Measurements from ENCODE around the gene MTHFD2L.
A peak's percentile ranks its signal among the peaks of the same experiment; 100 is the strongest.

Gene MTHFD2L

GRCh38 chr4:74223801-74224200 lies 65.9 kb downstream of the MTHFD2L start:
- no peak for TF ChIP-seq FOXM1 (IDR thresholded peaks at IDR 0.05; ENCODE audit: borderline replicate concordance, low read depth)
- TF ChIP-seq, protein P1, sequence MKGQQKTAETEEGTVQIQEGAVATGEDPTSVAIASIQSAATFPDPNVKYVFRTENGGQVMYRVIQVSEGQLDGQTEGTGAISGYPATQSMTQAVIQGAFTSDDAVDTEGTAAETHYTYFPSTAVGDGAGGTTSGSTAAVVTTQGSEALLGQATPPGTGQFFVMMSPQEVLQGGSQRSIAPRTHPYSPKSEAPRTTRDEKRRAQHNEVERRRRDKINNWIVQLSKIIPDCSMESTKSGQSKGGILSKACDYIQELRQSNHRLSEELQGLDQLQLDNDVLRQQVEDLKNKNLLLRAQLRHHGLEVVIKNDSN (IDR thresholded peaks at IDR 0.05), result no peak
- TF ChIP-seq YY1 (IDR thresholded peaks at IDR 0.05; ENCODE audit: low read depth), result no peak
- TF ChIP-seq NFIC (IDR thresholded peaks at IDR 0.05), result no peak
- no peak for TF ChIP-seq CREB1 (IDR thresholded peaks at IDR 0.05; ENCODE audit: low read depth)
- TF ChIP-seq CEBPB (IDR thresholded peaks at IDR 0.05), result no peak
- TF ChIP-seq ZBTB7A (IDR thresholded peaks at IDR 0.05; ENCODE audit: low read depth), result no peak
- no peak for TF ChIP-seq EGR1 (IDR thresholded peaks at IDR 0.05)
- no peak for TF ChIP-seq RAD21 (IDR thresholded peaks at IDR 0.05; ENCODE audit: low read depth)
- TF ChIP-seq EP300 (IDR thresholded peaks at IDR 0.05; ENCODE audit: borderline replicate concordance), result no peak
- TF ChIP-seq TEAD4 (IDR thresholded peaks at IDR 0.05), result no peak

DNA sequence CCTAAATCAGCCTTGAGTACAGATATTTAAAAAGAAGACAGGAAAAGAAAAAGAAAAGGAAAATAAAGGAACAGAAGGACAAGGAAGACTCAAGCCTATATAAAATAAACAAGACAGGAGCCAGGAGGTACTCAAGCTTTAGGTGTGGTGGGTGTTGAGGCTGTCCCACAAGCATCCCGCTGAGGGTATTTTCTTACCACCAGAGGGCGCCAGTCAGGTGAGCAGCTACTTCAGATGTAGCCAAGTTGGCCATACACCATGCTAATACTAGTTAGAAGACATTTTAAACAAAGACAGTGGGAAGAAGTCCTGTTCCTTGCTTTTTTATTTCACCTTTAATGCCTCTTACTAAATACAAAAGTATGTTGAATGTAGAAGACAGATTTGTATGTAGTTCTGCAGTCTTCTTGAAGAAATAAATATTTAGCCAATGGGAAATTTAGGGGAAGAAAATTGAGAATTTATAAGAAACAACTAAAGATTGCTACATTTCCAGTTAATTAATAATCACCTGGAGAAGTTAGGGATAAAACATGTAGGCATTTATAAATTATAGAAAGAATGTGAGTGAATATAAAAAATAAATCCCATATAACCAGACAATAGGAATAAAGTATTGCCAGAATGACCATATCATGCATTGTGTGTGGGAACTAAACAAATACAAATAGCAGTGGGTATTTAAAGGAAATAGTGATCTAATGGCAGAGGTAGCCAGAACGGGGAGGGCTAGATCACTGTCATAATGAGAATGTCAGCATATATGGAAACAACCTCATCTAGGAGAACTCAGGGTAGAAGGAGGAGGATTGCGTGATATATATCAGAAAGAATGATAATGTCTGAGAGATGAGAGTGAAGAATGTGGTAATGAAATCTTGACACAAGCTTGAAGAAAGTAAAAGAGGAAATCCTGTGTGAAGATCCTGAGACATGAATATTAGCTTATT lies 71.0 kb downstream of the MTHFD2L start:
- TF ChIP-seq RAD21 (IDR thresholded peaks at IDR 0.05; ENCODE audit: low read depth) (peak; percentile 69), FOXM1 (IDR thresholded peaks at IDR 0.05; ENCODE audit: borderline replicate concordance, low read depth) (no peak), NFIC (IDR thresholded peaks at IDR 0.05) (no peak)
- TF ChIP-seq, protein P2, sequence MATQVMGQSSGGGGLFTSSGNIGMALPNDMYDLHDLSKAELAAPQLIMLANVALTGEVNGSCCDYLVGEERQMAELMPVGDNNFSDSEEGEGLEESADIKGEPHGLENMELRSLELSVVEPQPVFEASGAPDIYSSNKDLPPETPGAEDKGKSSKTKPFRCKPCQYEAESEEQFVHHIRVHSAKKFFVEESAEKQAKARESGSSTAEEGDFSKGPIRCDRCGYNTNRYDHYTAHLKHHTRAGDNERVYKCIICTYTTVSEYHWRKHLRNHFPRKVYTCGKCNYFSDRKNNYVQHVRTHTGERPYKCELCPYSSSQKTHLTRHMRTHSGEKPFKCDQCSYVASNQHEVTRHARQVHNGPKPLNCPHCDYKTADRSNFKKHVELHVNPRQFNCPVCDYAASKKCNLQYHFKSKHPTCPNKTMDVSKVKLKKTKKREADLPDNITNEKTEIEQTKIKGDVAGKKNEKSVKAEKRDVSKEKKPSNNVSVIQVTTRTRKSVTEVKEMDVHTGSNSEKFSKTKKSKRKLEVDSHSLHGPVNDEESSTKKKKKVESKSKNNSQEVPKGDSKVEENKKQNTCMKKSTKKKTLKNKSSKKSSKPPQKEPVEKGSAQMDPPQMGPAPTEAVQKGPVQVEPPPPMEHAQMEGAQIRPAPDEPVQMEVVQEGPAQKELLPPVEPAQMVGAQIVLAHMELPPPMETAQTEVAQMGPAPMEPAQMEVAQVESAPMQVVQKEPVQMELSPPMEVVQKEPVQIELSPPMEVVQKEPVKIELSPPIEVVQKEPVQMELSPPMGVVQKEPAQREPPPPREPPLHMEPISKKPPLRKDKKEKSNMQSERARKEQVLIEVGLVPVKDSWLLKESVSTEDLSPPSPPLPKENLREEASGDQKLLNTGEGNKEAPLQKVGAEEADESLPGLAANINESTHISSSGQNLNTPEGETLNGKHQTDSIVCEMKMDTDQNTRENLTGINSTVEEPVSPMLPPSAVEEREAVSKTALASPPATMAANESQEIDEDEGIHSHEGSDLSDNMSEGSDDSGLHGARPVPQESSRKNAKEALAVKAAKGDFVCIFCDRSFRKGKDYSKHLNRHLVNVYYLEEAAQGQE (IDR thresholded peaks at IDR 0.05; ENCODE audit: low read depth), result no peak
- TF ChIP-seq, protein P1 (IDR thresholded peaks at IDR 0.05), result no peak

DNA sequence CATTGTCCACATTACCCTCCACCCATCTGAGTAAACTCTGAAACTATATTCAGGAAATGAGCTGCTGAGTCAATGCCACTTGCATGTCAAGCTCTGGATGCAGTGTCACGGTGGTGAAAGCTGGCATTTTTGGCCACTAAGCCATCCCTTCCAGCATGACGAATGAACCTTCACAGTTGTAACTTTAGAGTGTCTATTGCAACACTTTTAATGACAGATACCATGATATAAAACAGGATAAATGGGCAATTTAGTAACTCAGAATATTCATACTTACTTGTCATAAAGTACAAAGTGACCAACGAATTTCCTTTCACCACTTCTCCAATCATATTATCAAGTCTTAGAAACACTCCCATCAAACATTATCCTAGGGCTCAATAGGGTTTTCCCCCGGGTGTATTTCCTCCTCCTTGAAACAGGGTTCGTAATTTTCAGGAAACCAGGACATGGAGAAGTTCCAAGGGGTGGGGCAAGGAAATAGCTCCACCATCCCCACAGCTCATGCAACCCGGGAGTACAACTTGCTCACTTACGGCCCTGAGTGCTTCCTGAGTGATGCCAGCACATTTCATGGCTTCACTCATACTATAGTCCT lies 73.1 kb downstream of the MTHFD2L start:
- TF ChIP-seq NFIC (IDR thresholded peaks at IDR 0.05) (no peak), TCF12 (IDR thresholded peaks at IDR 0.05; ENCODE audit: low read depth) (no peak), RAD21 (IDR thresholded peaks at IDR 0.05; ENCODE audit: low read depth) (no peak), TAF1 (IDR thresholded peaks at IDR 0.05; ENCODE audit: low read depth) (no peak), ZBTB7A (IDR thresholded peaks at IDR 0.05; ENCODE audit: low read depth) (no peak), EP300 (IDR thresholded peaks at IDR 0.05; ENCODE audit: borderline replicate concordance) (no peak), CREB1 (IDR thresholded peaks at IDR 0.05; ENCODE audit: low read depth) (no peak), EGR1 (IDR thresholded peaks at IDR 0.05) (no peak), FOXM1 (IDR thresholded peaks at IDR 0.05; ENCODE audit: borderline replicate concordance, low read depth) (no peak), YY1 (IDR thresholded peaks at IDR 0.05; ENCODE audit: low read depth) (no peak), CEBPB (IDR thresholded peaks at IDR 0.05) (no peak), MAX (IDR thresholded peaks at IDR 0.05) (no peak), TEAD4 (IDR thresholded peaks at IDR 0.05) (no peak)
- TF ChIP-seq, protein P2 (IDR thresholded peaks at IDR 0.05; ENCODE audit: low read depth), result no peak
- TF ChIP-seq, protein P1 (IDR thresholded peaks at IDR 0.05), result no peak

DNA sequence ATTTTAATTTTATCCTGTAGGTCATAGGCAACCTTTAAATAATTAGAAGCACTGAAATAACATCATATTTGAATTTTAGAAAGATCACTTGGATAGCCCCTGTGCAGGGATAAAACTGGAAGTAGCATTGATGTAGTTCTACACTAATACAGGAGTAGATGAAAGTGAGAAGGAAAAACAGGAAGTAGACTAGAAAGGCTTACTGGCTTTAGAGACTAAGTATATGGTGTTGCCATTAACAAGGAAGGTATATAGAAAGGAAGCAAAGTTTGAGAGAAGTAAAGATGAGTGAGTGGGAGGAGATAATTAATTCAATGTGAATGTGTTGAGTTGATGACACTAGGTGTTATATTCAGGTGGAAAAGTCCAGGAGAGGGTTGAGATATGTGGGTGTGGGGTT lies 77.2 kb downstream of the MTHFD2L start:
- TF ChIP-seq YY1 (IDR thresholded peaks at IDR 0.05; ENCODE audit: low read depth), result no peak
- TF ChIP-seq MAX (IDR thresholded peaks at IDR 0.05), result no peak
- TF ChIP-seq NFIC (IDR thresholded peaks at IDR 0.05), result no peak
- no peak for TF ChIP-seq TAF1 (IDR thresholded peaks at IDR 0.05; ENCODE audit: low read depth)
- TF ChIP-seq ZBTB7A (IDR thresholded peaks at IDR 0.05; ENCODE audit: low read depth), result no peak
- no peak for TF ChIP-seq FOXM1 (IDR thresholded peaks at IDR 0.05; ENCODE audit: borderline replicate concordance, low read depth)
- no peak for TF ChIP-seq RAD21 (IDR thresholded peaks at IDR 0.05; ENCODE audit: low read depth)
- no peak for TF ChIP-seq TCF12 (IDR thresholded peaks at IDR 0.05; ENCODE audit: low read depth)
- TF ChIP-seq TEAD4 (IDR thresholded peaks at IDR 0.05), result no peak
- TF ChIP-seq EGR1 (IDR thresholded peaks at IDR 0.05), result no peak
- no peak for TF ChIP-seq CREB1 (IDR thresholded peaks at IDR 0.05; ENCODE audit: low read depth)
- TF ChIP-seq, protein P1 (IDR thresholded peaks at IDR 0.05), result no peak
- TF ChIP-seq EP300 (IDR thresholded peaks at IDR 0.05; ENCODE audit: borderline replicate concordance), result no peak
- TF ChIP-seq CEBPB (IDR thresholded peaks at IDR 0.05), result no peak
- TF ChIP-seq, protein P2 (IDR thresholded peaks at IDR 0.05; ENCODE audit: low read depth), result no peak

All from Ishikawa (cell line).